SK-N-SH (cell line): ENCODE results near the gene MAP2K2. TPM values are rescaled to one million over a fixed set of nuclear protein-coding genes. Genes with fewer than 3 reads are reported as not detected.

Source experiments
- CTCF ChIA-PET: fragments of 300-600, 350-600 bp; formaldehyde crosslinking; extraction: SDS; loops from one replicate; lab custom pipeline; 2021; lab: Yijun Ruan, JAX
- POLR2A ChIA-PET: fragments of 350-600 bp; sonication (Branson Sonifier 250); formaldehyde crosslinking; extraction: SDS; loops from one replicate; lab custom pipeline; 2020; ENCODE audit warnings: antibody characterized with exemption, inconsistent platforms; lab: Yijun Ruan, JAX
- DNase-seq: peaks from one replicate; pipeline ENCODE4 v3.0.0; 2012
- H2AFZ ChIP-seq: fragments of 200-600 bp; sonication (generic); 2 replicates; pipeline ENCODE4 v1.8.1; 2016; ENCODE audit warnings: antibody characterized with exemption, mild to moderate bottlenecking, low read depth
- H3F3A ChIP-seq: fragments of 200-600 bp; sonication (generic); replicated peaks from 2 replicates; pipeline ENCODE3; 2016; ENCODE audit warnings: antibody characterized with exemption, mild to moderate bottlenecking; ENCODE audit not compliant: insufficient read depth
- H3K27ac ChIP-seq, 2 experiments: fragments of 200-500 bp in 1 of 2; fragments of 200-600 bp in 1 of 2; sonication (Bioruptor generic) in 1 of 2; sonication (generic), shearing (Covaris generic) in 1 of 2; 2 replicates each; pipeline versions ENCODE4 v1.5.1 to v1.6.1; 2014 to 2016; ENCODE audit warnings: low read depth in 2 of 2, inconsistent platforms in 1 of 2, low read length in 1 of 2, mild to moderate bottlenecking in 1 of 2, mixed read lengths in 1 of 2
- H3K27me3 ChIP-seq: fragments of 200-600 bp; sonication (generic), shearing (Covaris generic); 2 replicates; pipeline ENCODE4 v1.6.1; 2016; ENCODE audit warnings: mixed run types; ENCODE audit not compliant: insufficient read depth
- H3K36me3 ChIP-seq, 2 experiments: fragments of 200-500 bp in 1 of 2; fragments of 200-600 bp in 1 of 2; sonication (Bioruptor generic) in 1 of 2; sonication (generic) in 1 of 2; replicated peaks in 1 of 2; 2 replicates each; pipeline versions ENCODE3 to v1.5.1; 2014 to 2016; ENCODE audit warnings: low read length in 1 of 2, mild to moderate bottlenecking in 1 of 2; ENCODE audit not compliant: insufficient read depth in 2 of 2, control insufficient read depth in 1 of 2
- H3K4me1 ChIP-seq, 2 experiments: fragments of 200-500 bp in 1 of 2; fragments of 200-600 bp in 1 of 2; sonication (Bioruptor generic) in 1 of 2; sonication (generic), shearing (Covaris generic) in 1 of 2; 2 replicates each; pipeline versions ENCODE4 v1.5.1 to v1.6.1; 2014 to 2016; ENCODE audit warnings: low read depth in 1 of 2, low read length in 1 of 2, mixed run types in 1 of 2; ENCODE audit not compliant: insufficient read depth in 2 of 2, control insufficient read depth in 1 of 2
- H3K4me2 ChIP-seq: fragments of 200-600 bp; sonication (generic), shearing (Covaris generic); 2 replicates; pipeline ENCODE4 v1.6.1; 2017; ENCODE audit warnings: mixed run types
- H3K4me3 ChIP-seq, 2 experiments: fragments of 200-500 bp in 1 of 2; fragments of 200-600 bp in 1 of 2; sonication (Bioruptor generic) in 1 of 2; sonication (generic), shearing (Covaris generic) in 1 of 2; 2 replicates each; pipeline versions ENCODE4 v1.5.1 to v1.8.1; 2014 to 2016; ENCODE audit warnings: low read depth in 2 of 2, inconsistent platforms in 1 of 2, low read length in 1 of 2, mild to moderate bottlenecking in 1 of 2, mixed read lengths in 1 of 2, moderate library complexity in 1 of 2
- H3K79me2 ChIP-seq: fragments of 200-600 bp; sonication (generic); 2 replicates; pipeline ENCODE4 v1.8.1; 2017; ENCODE audit warnings: mild to moderate bottlenecking; ENCODE audit not compliant: insufficient read depth
- H3K9ac ChIP-seq: fragments of 200-600 bp; sonication (generic); 2 replicates; pipeline ENCODE4 v1.6.1; 2017; ENCODE audit warnings: mixed run types
- H3K9me2 ChIP-seq: fragments of 200-600 bp; sonication (generic); 2 replicates; pipeline ENCODE4 v1.6.1; 2017; ENCODE audit warnings: mixed run types
- H3K9me3 ChIP-seq: fragments of 200-600 bp; sonication (generic); 2 replicates; pipeline ENCODE4 v1.6.1; 2017; ENCODE audit warnings: mixed run types, mild to moderate bottlenecking, moderate library complexity
- H4K20me1 ChIP-seq: fragments of 200-600 bp; sonication (generic); 2 replicates; pipeline ENCODE4 v1.6.1; 2017; ENCODE audit warnings: mild to moderate bottlenecking, mixed run types; ENCODE audit not compliant: insufficient read depth
- CHD2 ChIP-seq: fragments of 150-350 bp; IDR thresholded peaks from 2 replicates; pipeline ENCODE4 v1.6.1; 2018; ENCODE audit warnings: low read length; ENCODE audit not compliant: partially characterized antibody
- ELF1 ChIP-seq: IDR thresholded peaks from 2 replicates; pipeline ENCODE4 v1.4.0; 2012
- EP300 ChIP-seq, 2 experiments: IDR thresholded peaks; 2 replicates each; pipeline versions ENCODE4 v1.4.0 to v1.6.1; 2012; ENCODE audit warnings: borderline replicate concordance in 1 of 2, low read depth in 1 of 2, low read length in 1 of 2
- EZH2phosphoT487 ChIP-seq: fragments of 200-600 bp; sonication (generic); IDR thresholded peaks from 2 replicates; pipeline ENCODE4 v1.6.1; 2017; ENCODE audit warnings: low read depth, mixed run types, mild to moderate bottlenecking, antibody characterized with exemption, moderate library complexity, borderline replicate concordance
- FOXJ3 ChIP-seq: sonication (generic); formaldehyde crosslinking; IDR thresholded peaks from 2 replicates; pipeline ENCODE4 v1.5.1; 2020; ENCODE audit warnings: mild to moderate bottlenecking, missing genetic modification reagents
- FOXM1 ChIP-seq: IDR thresholded peaks from 2 replicates; pipeline ENCODE4 v1.4.0; 2012; ENCODE audit warnings: low read depth, mild to moderate bottlenecking
- IRF3 ChIP-seq: fragments of 150-350 bp; IDR thresholded peaks from 2 replicates; pipeline ENCODE4 v1.6.1; 2016; ENCODE audit warnings: mild to moderate bottlenecking, low read depth, low read length
- MEF2A ChIP-seq: IDR thresholded peaks from 2 replicates; pipeline ENCODE4 v1.4.0; 2012; ENCODE audit warnings: low read depth, borderline replicate concordance
- NFIC ChIP-seq: IDR thresholded peaks from 2 replicates; pipeline ENCODE4 v1.4.0; 2012; ENCODE audit warnings: borderline replicate concordance
- NRF1 ChIP-seq: IDR thresholded peaks from 2 replicates; pipeline ENCODE4 v1.6.1; 2012; ENCODE audit warnings: low read depth, mild to moderate bottlenecking, low read length
- POLR2AphosphoS5 ChIP-seq: IDR thresholded peaks from 2 replicates; pipeline ENCODE4 v1.6.1; 2012; ENCODE audit warnings: low read depth, low read length
- RCOR1 ChIP-seq: fragments of 150-350 bp; IDR thresholded peaks from 2 replicates; pipeline ENCODE4 v1.6.1; 2017; ENCODE audit warnings: antibody characterized with exemption, low read length
- RXRA ChIP-seq: IDR thresholded peaks from 2 replicates; pipeline ENCODE4 v1.4.0; 2012; ENCODE audit warnings: low read depth, mild to moderate bottlenecking, borderline replicate concordance
- SMC3 ChIP-seq: IDR thresholded peaks from 2 replicates; pipeline ENCODE4 v1.6.1; 2012; ENCODE audit warnings: low read depth, low read length, improper control_type of control experiment
- TAF1 ChIP-seq: IDR thresholded peaks from 2 replicates; pipeline ENCODE4 v1.6.1; 2012; ENCODE audit warnings: low read depth, mild to moderate bottlenecking, low read length, moderate library complexity, borderline replicate concordance
- TEAD4 ChIP-seq: IDR thresholded peaks from 2 replicates; pipeline ENCODE4 v1.4.0; 2012; ENCODE audit warnings: mild to moderate bottlenecking, borderline replicate concordance; ENCODE audit not compliant: insufficient read depth
- ZBTB33 ChIP-seq: IDR thresholded peaks from 2 replicates; pipeline ENCODE4 v1.4.0; 2012; ENCODE audit warnings: low read depth, borderline replicate concordance
- WGBS: methylation state at CpG from one replicate; pipeline ENCODE4 v1.1.6; 2017; ENCODE audit warnings: low lambda C conversion rate; 5-methylcytosine and 5-hydroxymethylcytosine counted together
- polyA plus RNA-seq, 3 experiments: library from polyadenylated mRNA; depleted of rRNA; stranded (reverse); fragments of >200 nt; gene quantifications; 2 replicates each; pipeline ENCODE4 v1.2.3, GENCODE V29; 2012
- TF ChIP-seq, protein P1 (sequence below): fragments of 200-600 bp; sonication (generic); IDR thresholded peaks from 2 replicates; pipeline ENCODE4 v1.6.1; 2017; ENCODE audit warnings: antibody characterized with exemption, mild to moderate bottlenecking, moderate library complexity
- TF ChIP-seq, protein P2 (sequence below): IDR thresholded peaks from 2 replicates; pipeline ENCODE4 v1.4.0; 2012; ENCODE audit warnings: low read depth

Gene MAP2K2
- polyA plus RNA-seq, 1 of the 3 experiments (the other 2 are of a cell fraction), result 114 TPM

DNA sequence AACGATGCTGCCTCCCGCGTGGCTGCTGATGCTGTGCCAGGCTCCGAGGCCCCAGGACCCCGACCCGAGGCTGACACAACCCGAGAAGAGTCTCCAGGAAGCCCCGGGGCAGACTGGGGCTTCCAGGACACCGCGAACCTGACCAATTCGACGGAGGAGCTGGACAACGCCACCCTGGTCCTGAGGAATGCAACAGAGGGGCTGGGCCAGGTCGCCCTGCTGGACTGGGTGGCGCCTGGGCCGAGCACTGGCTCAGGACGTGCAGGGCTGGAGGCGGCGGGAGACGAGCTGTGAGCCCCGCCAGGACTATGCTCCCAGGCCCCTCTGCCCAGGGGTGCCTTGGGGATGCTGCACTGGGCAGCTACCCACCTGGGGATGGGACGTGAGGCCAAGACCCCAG lies 47.8 kb upstream of the MAP2K2 start:
- no peaks in the 10 kb centered on the region for H3K9me2 ChIP-seq
- H3K27me3 ChIP-seq, result peaks cover 22% of the 10 kb centered on the region
- H3F3A ChIP-seq, result no peaks in the 10 kb centered on the region
- peaks cover 0 to 8% of the 10 kb centered on the region in 2 experiments; a peak in 1 of 4 replicates for H3K4me1 ChIP-seq
- H3K4me2 ChIP-seq, result no peak overlapping the region
- no peak overlapping the region for H2AFZ ChIP-seq
- no peak overlapping the region for H3K27ac ChIP-seq
- TF ChIP-seq SMC3 (no peak), POLR2AphosphoS5 (no peak), TAF1 (no peak), ZBTB33 (no peak), EP300 (IDR thresholded peaks at IDR 0.05; ENCODE audit: borderline replicate concordance in 1 of 2, low read depth in 1 of 2, low read length in 1 of 2) (no peak), NFIC (no peak), RCOR1 (no peak), RXRA (no peak), TEAD4 (no peak), FOXJ3 (CRISPR knock-in tag) (no peak), MEF2A (no peak), FOXM1 (no peak), IRF3 (no peak), ELF1 (no peak), CHD2 (no peak), NRF1 (no peak), EZH2phosphoT487 (no peak)
- TF ChIP-seq, protein P1, sequence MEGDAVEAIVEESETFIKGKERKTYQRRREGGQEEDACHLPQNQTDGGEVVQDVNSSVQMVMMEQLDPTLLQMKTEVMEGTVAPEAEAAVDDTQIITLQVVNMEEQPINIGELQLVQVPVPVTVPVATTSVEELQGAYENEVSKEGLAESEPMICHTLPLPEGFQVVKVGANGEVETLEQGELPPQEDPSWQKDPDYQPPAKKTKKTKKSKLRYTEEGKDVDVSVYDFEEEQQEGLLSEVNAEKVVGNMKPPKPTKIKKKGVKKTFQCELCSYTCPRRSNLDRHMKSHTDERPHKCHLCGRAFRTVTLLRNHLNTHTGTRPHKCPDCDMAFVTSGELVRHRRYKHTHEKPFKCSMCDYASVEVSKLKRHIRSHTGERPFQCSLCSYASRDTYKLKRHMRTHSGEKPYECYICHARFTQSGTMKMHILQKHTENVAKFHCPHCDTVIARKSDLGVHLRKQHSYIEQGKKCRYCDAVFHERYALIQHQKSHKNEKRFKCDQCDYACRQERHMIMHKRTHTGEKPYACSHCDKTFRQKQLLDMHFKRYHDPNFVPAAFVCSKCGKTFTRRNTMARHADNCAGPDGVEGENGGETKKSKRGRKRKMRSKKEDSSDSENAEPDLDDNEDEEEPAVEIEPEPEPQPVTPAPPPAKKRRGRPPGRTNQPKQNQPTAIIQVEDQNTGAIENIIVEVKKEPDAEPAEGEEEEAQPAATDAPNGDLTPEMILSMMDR, result no peak
- TF ChIP-seq, protein P2, sequence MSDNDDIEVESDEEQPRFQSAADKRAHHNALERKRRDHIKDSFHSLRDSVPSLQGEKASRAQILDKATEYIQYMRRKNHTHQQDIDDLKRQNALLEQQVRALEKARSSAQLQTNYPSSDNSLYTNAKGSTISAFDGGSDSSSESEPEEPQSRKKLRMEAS, result no peak
- no peak overlapping the region for H3K4me3 ChIP-seq
- H4K20me1 ChIP-seq, result peaks cover 12% of the 10 kb centered on the region; the same call in 1 of the 2 replicates
- no peak overlapping the region for H3K9ac ChIP-seq
- POLR2A ChIA-PET, result no interaction called here
- CTCF ChIA-PET, result interaction anchor here (0.9 to 1.0 kb wide), 3 partner anchors 9 to 33 kb away, joined by 3 to 5 read pairs (median 4); no protein-coding TSS in a partner anchor
- WGBS, result no CpG with 5 or more reads among the region's 22 CpGs
- peak; percentile 43 for DNase-seq
- peaks cover 0 to 4% of the 10 kb centered on the region in 2 experiments for H3K36me3 ChIP-seq
- H3K9me3 ChIP-seq, result no peaks in the 10 kb centered on the region
- H3K79me2 ChIP-seq, result no peaks in the 10 kb centered on the region
